Measurements from ENCODE around the gene NLRP6. TPM values are rescaled to one million over a fixed set of nuclear protein-coding genes. Genes with fewer than 3 reads are reported as not detected.

Gene NLRP6
- total RNA-seq, 2 donors from 2014 or later: not detected

GRCh38 chr11:272195-272930 lies 5.8 kb upstream of the NLRP6 start:
- no peak overlapping the region for H3K27ac ChIP-seq (ENCODE audit: low read depth, low read length)
- no peak overlapping the region for H3K4me3 ChIP-seq (ENCODE audit: low read length)
- TF ChIP-seq CTCF (conservative IDR thresholded peaks at IDR 0.05): no peak
- Mint-ChIP-seq H3K9me3 (no peaks in the 10 kb centered on the region), H3K36me3 (ENCODE audit: low read depth) (no peaks in the 10 kb centered on the region), H3K4me1 (peaks cover 5% of the 10 kb centered on the region), H3K27ac (no peak overlapping the region), H3K4me3 (no peak overlapping the region), H3K27me3 (ENCODE audit: insufficient read depth) (peaks cover 4% of the 10 kb centered on the region)
- no peaks in the 10 kb centered on the region for H3K36me3 ChIP-seq (ENCODE audit: control insufficient read depth, insufficient read depth, low read length)
- peak; percentile 29 for DNase-seq
- 93 to 98% methylated on average over 11 to 22 of the region's 22 CpGs for WGBS, 2 experiments (ENCODE audit: insufficient coverage in 1 of 2, insufficient read length in 1 of 2)
- H3K9ac ChIP-seq (ENCODE audit: extremely low read depth, low read length, poor library complexity, severe bottlenecking): no peak overlapping the region
- no peaks in the 10 kb centered on the region for H3K9me3 ChIP-seq (ENCODE audit: control insufficient read depth, low read length)
- H3K4me1 ChIP-seq (ENCODE audit: control insufficient read depth, insufficient read depth, low read length): no peaks in the 10 kb centered on the region
- H3K27me3 ChIP-seq (ENCODE audit: control insufficient read depth, insufficient read depth, low read length, poor library complexity, severe bottlenecking): no peaks in the 10 kb centered on the region

- Histone ChIP-seq H3K4me3 (ENCODE audit: low read length) (no peak overlapping the region), H3K9ac (ENCODE audit: extremely low read depth, low read length, poor library complexity, severe bottlenecking) (no peak overlapping the region), H3K27ac (ENCODE audit: low read depth, low read length) (no peak overlapping the region), H3K27me3 (ENCODE audit: control insufficient read depth, insufficient read depth, low read length, poor library complexity, severe bottlenecking) (no peaks in the 10 kb centered on the region), H3K4me1 (ENCODE audit: control insufficient read depth, insufficient read depth, low read length) (no peaks in the 10 kb centered on the region), H3K9me3 (ENCODE audit: control insufficient read depth, low read length) (no peaks in the 10 kb centered on the region), H3K36me3 (ENCODE audit: control insufficient read depth, insufficient read depth, low read length) (no peaks in the 10 kb centered on the region)
- Mint-ChIP-seq H3K4me3 (no peak overlapping the region), H3K36me3 (ENCODE audit: low read depth) (no peaks in the 10 kb centered on the region), H3K27me3 (ENCODE audit: insufficient read depth) (peaks cover 7% of the 10 kb centered on the region), H3K9me3 (no peaks in the 10 kb centered on the region), H3K27ac (no peak overlapping the region), H3K4me1 (peaks cover 5% of the 10 kb centered on the region)
- DNase-seq: no peak
- 88 to 95% methylated on average over 5 to 6 of the region's 6 CpGs for WGBS, 2 experiments (ENCODE audit: insufficient coverage in 1 of 2, insufficient read length in 1 of 2)
- TF ChIP-seq CTCF (conservative IDR thresholded peaks at IDR 0.05): no peak
Measured at GRCh38 chr11:272931-273198, 5.3 kb upstream of the NLRP6 start.

DNA sequence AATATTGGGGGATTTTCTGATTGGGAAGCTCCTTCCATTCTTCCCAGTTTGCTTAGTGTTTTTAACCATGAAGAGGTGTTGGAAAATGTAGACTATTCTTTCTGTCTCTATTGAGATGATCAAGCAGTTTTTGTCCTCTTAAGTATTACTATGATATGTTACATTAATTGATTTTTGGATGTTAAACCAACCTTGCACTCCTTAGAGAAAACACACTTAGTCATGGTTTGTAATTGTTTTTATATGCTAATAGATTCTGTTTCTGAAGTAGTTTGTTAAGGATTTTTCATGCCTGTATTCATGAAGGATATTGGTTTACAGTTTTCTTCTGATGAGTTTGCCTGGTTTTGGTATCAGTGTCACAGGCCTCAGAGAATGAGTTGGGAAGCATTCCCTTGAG lies 2.0 kb upstream of the NLRP6 start:
- Histone ChIP-seq H3K9ac (ENCODE audit: extremely low read depth, low read length, poor library complexity, severe bottlenecking) (no peak overlapping the region), H3K9me3 (ENCODE audit: control insufficient read depth, low read length) (no peaks in the 10 kb centered on the region), H3K4me3 (ENCODE audit: low read length) (no peak overlapping the region), H3K27me3 (ENCODE audit: control insufficient read depth, insufficient read depth, low read length, poor library complexity, severe bottlenecking) (peaks cover 29% of the 10 kb centered on the region), H3K36me3 (ENCODE audit: control insufficient read depth, insufficient read depth, low read length) (no peaks in the 10 kb centered on the region), H3K4me1 (ENCODE audit: control insufficient read depth, insufficient read depth, low read length) (no peaks in the 10 kb centered on the region), H3K27ac (ENCODE audit: low read depth, low read length) (no peak overlapping the region)
- H3K27me3 Mint-ChIP-seq (ENCODE audit: insufficient read depth): peaks cover 31% of the 10 kb centered on the region
- peaks cover 5% of the 10 kb centered on the region for H3K4me1 Mint-ChIP-seq
- H3K27ac Mint-ChIP-seq: no peak overlapping the region
- H3K4me3 Mint-ChIP-seq: no peak overlapping the region
- H3K36me3 Mint-ChIP-seq (ENCODE audit: low read depth): no peaks in the 10 kb centered on the region
- DNase-seq: no peak
- TF ChIP-seq CTCF (conservative IDR thresholded peaks at IDR 0.05): no peak
- no peaks in the 10 kb centered on the region for H3K9me3 Mint-ChIP-seq
